ENCODE data around the gene BRWD1. TPM values are rescaled to one million over a fixed set of nuclear protein-coding genes. Genes with fewer than 3 reads are reported as not detected.

Gene BRWD1
- total RNA-seq, 1 experiment from 2014 or later, result 36.0 TPM

GRCh38 chr21:39182484-39183271 lies 130.8 kb downstream of the BRWD1 start:
- no peaks in the 10 kb centered on the region for H3K9me3 Mint-ChIP-seq (ENCODE audit: unreplicated experiment)
- TF ChIP-seq CTCF (IDR thresholded peaks at IDR 0.05; ENCODE audit: unreplicated experiment), result no peak
- TSS peak; percentile 42 for BruUV-seq (replicated peaks)
- POLR2A ChIA-PET, result interaction anchor here (0.6 to 3.4 kb wide), 20 partner anchors 8 to 1915 kb away, joined by 3 to 30 read pairs (median 4); partner anchors contain the start of genes BRWD1, ETS2, HMGN1 and VPS26C
- peak overlapping the region; percentile 99 for H3K4me3 Mint-ChIP-seq (ENCODE audit: unreplicated experiment)
- H3K27ac Mint-ChIP-seq (ENCODE audit: low read depth, unreplicated experiment), result peak overlapping the region; percentile 95
- no peaks in the 10 kb centered on the region for H3K27me3 Mint-ChIP-seq (ENCODE audit: insufficient read depth, unreplicated experiment)
- H3K36me3 Mint-ChIP-seq (ENCODE audit: insufficient read depth, unreplicated experiment), result peaks cover 48% of the 10 kb centered on the region
- peak; percentile 18 for DNase-seq (ENCODE audit: unreplicated experiment)
- CTCF ChIA-PET, result no interaction called here
- intact Hi-C loops (cut with micrococcal nuclease), result loop anchor here (2.0 kb wide), 1 partner anchor 206 kb away; no protein-coding TSS in a partner anchor
- H3K4me1 Mint-ChIP-seq (ENCODE audit: insufficient read depth, unreplicated experiment), result peaks cover 33% of the 10 kb centered on the region

GRCh38 chr21:39182016-39182415 lies 131.4 kb downstream of the BRWD1 start:
- Mint-ChIP-seq H3K4me1 (ENCODE audit: insufficient read depth, unreplicated experiment) (peaks cover 31% of the 10 kb centered on the region), H3K4me3 (ENCODE audit: unreplicated experiment) (peak overlapping the region; percentile 99), H3K36me3 (ENCODE audit: insufficient read depth, unreplicated experiment) (peaks cover 48% of the 10 kb centered on the region), H3K9me3 (ENCODE audit: unreplicated experiment) (no peaks in the 10 kb centered on the region), H3K27ac (ENCODE audit: low read depth, unreplicated experiment) (peak overlapping the region; percentile 95), H3K27me3 (ENCODE audit: insufficient read depth, unreplicated experiment) (no peaks in the 10 kb centered on the region)
- CTCF ChIA-PET, result interaction anchor here (1.3 kb wide), 1 partner anchor 379 kb away, joined by 3 read pairs; no protein-coding TSS in a partner anchor
- DNase-seq (ENCODE audit: unreplicated experiment), result peak; percentile 11
- no peak for TF ChIP-seq CTCF (IDR thresholded peaks at IDR 0.05; ENCODE audit: unreplicated experiment)
- POLR2A ChIA-PET, result interaction anchor here (0.7 to 1.7 kb wide), 2 partner anchors 11 to 655 kb away, joined by 3 read pairs; no protein-coding TSS in a partner anchor
- BruUV-seq (replicated peaks), result no TSS peak
- intact Hi-C loops (cut with micrococcal nuclease), result loop anchor here (2.0 kb wide), 1 partner anchor 207 kb away; no protein-coding TSS in a partner anchor

GRCh38 chr21:39181205-39181818 lies 132.1 kb downstream of the BRWD1 start:
- Mint-ChIP-seq H3K27me3 (ENCODE audit: insufficient read depth, unreplicated experiment) (no peaks in the 10 kb centered on the region), H3K4me1 (ENCODE audit: insufficient read depth, unreplicated experiment) (peaks cover 24% of the 10 kb centered on the region), H3K4me3 (ENCODE audit: unreplicated experiment) (peak overlapping the region; percentile 99), H3K36me3 (ENCODE audit: insufficient read depth, unreplicated experiment) (peaks cover 44% of the 10 kb centered on the region), H3K27ac (ENCODE audit: low read depth, unreplicated experiment) (peak overlapping the region; percentile 95), H3K9me3 (ENCODE audit: unreplicated experiment) (no peaks in the 10 kb centered on the region)
- no peak for DNase-seq (ENCODE audit: unreplicated experiment)
- ChIA-PET CTCF (interaction anchor here (0.7 to 1.5 kb wide), 5 partner anchors 10 to 1607 kb away, joined by 3 to 6 read pairs (median 5); no protein-coding TSS in a partner anchor), POLR2A (interaction anchor here (0.7 to 1.7 kb wide), 3 partner anchors 11 to 654 kb away, joined by 3 to 5 read pairs (median 3); no protein-coding TSS in a partner anchor)
- intact Hi-C loops (cut with micrococcal nuclease), result no loop called here
- BruUV-seq (replicated peaks), result no TSS peak
- no peak for TF ChIP-seq CTCF (IDR thresholded peaks at IDR 0.05; ENCODE audit: unreplicated experiment)

Measured in MCF 10A (cell line).